ENCODE data around the gene SOD2.
"Not testable (repeated sequence)": the region's sequence is repeated elsewhere in the genome, so short reads cannot be mapped to it uniquely, and the experiment has no call there.

Gene SOD2

GRCh38 chr6:159726255-159726917 lies 33.3 kb upstream of the SOD2 start:
- Histone ChIP-seq H3K27ac (ENCODE audit: low read depth, low read length) (peak overlapping the region; percentile 100), H3K36me3 (ENCODE audit: control insufficient read depth, insufficient read depth, low read length) (peaks cover 2% of the 10 kb centered on the region), H3K27me3 (ENCODE audit: control insufficient read depth, insufficient read depth, low read length) (no peaks in the 10 kb centered on the region), H3K4me3 (ENCODE audit: low read length) (peak overlapping the region; percentile 92), H3K4me1 (ENCODE audit: control insufficient read depth, insufficient read depth, low read length) (peaks cover 15% of the 10 kb centered on the region), H3K9ac (ENCODE audit: low read length) (peak overlapping the region; percentile 86)

- not testable (repeated sequence) for H3K4me3 ChIP-seq (ENCODE audit: low read length); H3K27me3 ChIP-seq (ENCODE audit: control insufficient read depth, insufficient read depth, low read length); H3K27ac ChIP-seq (ENCODE audit: low read depth, low read length); H3K9ac ChIP-seq (ENCODE audit: low read length); H3K36me3 ChIP-seq (ENCODE audit: control insufficient read depth, insufficient read depth, low read length)
- H3K4me1 ChIP-seq (ENCODE audit: control insufficient read depth, insufficient read depth, low read length) = peaks cover 15% of the 10 kb centered on the region
Measured at GRCh38 chr6:159725208-159725607, 32.2 kb upstream of the SOD2 start.

- Histone ChIP-seq H3K27me3 (ENCODE audit: control insufficient read depth, insufficient read depth, low read length) (no peaks in the 10 kb centered on the region), H3K9ac (ENCODE audit: low read length) (no peak overlapping the region), H3K27ac (ENCODE audit: low read depth, low read length) (no peak overlapping the region), H3K36me3 (ENCODE audit: control insufficient read depth, insufficient read depth, low read length) (peaks cover 2% of the 10 kb centered on the region), H3K4me1 (ENCODE audit: control insufficient read depth, insufficient read depth, low read length) (peaks cover 14% of the 10 kb centered on the region), H3K4me3 (ENCODE audit: low read length) (no peak overlapping the region)
Measured at GRCh38 chr6:159724778-159725177, 31.7 kb upstream of the SOD2 start.

GRCh38 chr6:159723259-159723658 lies 30.2 kb upstream of the SOD2 start:
- Histone ChIP-seq H3K4me1 (ENCODE audit: control insufficient read depth, insufficient read depth, low read length) (peaks cover 7% of the 10 kb centered on the region), H3K4me3 (ENCODE audit: low read length) (no peak overlapping the region), H3K9ac (ENCODE audit: low read length) (no peak overlapping the region), H3K36me3 (ENCODE audit: control insufficient read depth, insufficient read depth, low read length) (peaks cover 2% of the 10 kb centered on the region), H3K27me3 (ENCODE audit: control insufficient read depth, insufficient read depth, low read length) (no peaks in the 10 kb centered on the region), H3K27ac (ENCODE audit: low read depth, low read length) (no peak overlapping the region)

- H3K4me1 ChIP-seq (ENCODE audit: control insufficient read depth, insufficient read depth, low read length) = peaks cover 7% of the 10 kb centered on the region
- H3K4me3 ChIP-seq (ENCODE audit: low read length) = no peak overlapping the region
- no peaks in the 10 kb centered on the region for H3K27me3 ChIP-seq (ENCODE audit: control insufficient read depth, insufficient read depth, low read length)
- H3K9ac ChIP-seq (ENCODE audit: low read length) = no peak overlapping the region
- H3K36me3 ChIP-seq (ENCODE audit: control insufficient read depth, insufficient read depth, low read length) = peaks cover under 1% of the 10 kb centered on the region
- H3K27ac ChIP-seq (ENCODE audit: low read depth, low read length) = no peak overlapping the region
Measured at GRCh38 chr6:159722655-159723054, 29.6 kb upstream of the SOD2 start.

- not testable (repeated sequence) for H3K9ac ChIP-seq (ENCODE audit: low read length); H3K27me3 ChIP-seq (ENCODE audit: control insufficient read depth, insufficient read depth, low read length); H3K4me3 ChIP-seq (ENCODE audit: low read length); H3K27ac ChIP-seq (ENCODE audit: low read depth, low read length); H3K36me3 ChIP-seq (ENCODE audit: control insufficient read depth, insufficient read depth, low read length); H3K4me1 ChIP-seq (ENCODE audit: control insufficient read depth, insufficient read depth, low read length)
Measured at GRCh38 chr6:159721981-159722380, 28.9 kb upstream of the SOD2 start.

GRCh38 chr6:159720708-159721107 lies 27.7 kb upstream of the SOD2 start:
- H3K27me3 ChIP-seq (ENCODE audit: control insufficient read depth, insufficient read depth, low read length) = no peaks in the 10 kb centered on the region
- H3K27ac ChIP-seq (ENCODE audit: low read depth, low read length) = no peak overlapping the region
- no peaks in the 10 kb centered on the region for H3K36me3 ChIP-seq (ENCODE audit: control insufficient read depth, insufficient read depth, low read length)
- no peak overlapping the region for H3K4me3 ChIP-seq (ENCODE audit: low read length)
- no peak overlapping the region for H3K9ac ChIP-seq (ENCODE audit: low read length)
- H3K4me1 ChIP-seq (ENCODE audit: control insufficient read depth, insufficient read depth, low read length) = peaks cover 9% of the 10 kb centered on the region

- no peak overlapping the region for H3K4me3 ChIP-seq (ENCODE audit: low read length)
- H3K27me3 ChIP-seq (ENCODE audit: control insufficient read depth, insufficient read depth, low read length) = no peaks in the 10 kb centered on the region
- H3K27ac ChIP-seq (ENCODE audit: low read depth, low read length) = no peak overlapping the region
- H3K9ac ChIP-seq (ENCODE audit: low read length) = no peak overlapping the region
- peaks cover 9% of the 10 kb centered on the region for H3K4me1 ChIP-seq (ENCODE audit: control insufficient read depth, insufficient read depth, low read length)
- no peaks in the 10 kb centered on the region for H3K36me3 ChIP-seq (ENCODE audit: control insufficient read depth, insufficient read depth, low read length)
Measured at GRCh38 chr6:159719287-159719686, 26.2 kb upstream of the SOD2 start.

- Histone ChIP-seq H3K27ac (ENCODE audit: low read depth, low read length) (no peak overlapping the region), H3K4me1 (ENCODE audit: control insufficient read depth, insufficient read depth, low read length) (peaks cover 9% of the 10 kb centered on the region), H3K36me3 (ENCODE audit: control insufficient read depth, insufficient read depth, low read length) (no peaks in the 10 kb centered on the region), H3K4me3 (ENCODE audit: low read length) (no peak overlapping the region), H3K9ac (ENCODE audit: low read length) (no peak overlapping the region), H3K27me3 (ENCODE audit: control insufficient read depth, insufficient read depth, low read length) (no peaks in the 10 kb centered on the region)
Measured at GRCh38 chr6:159718634-159719033, 25.6 kb upstream of the SOD2 start.

GRCh38 chr6:159716247-159717096 lies 23.4 kb upstream of the SOD2 start:
- Histone ChIP-seq H3K27ac (ENCODE audit: low read depth, low read length) (peak overlapping the region; percentile 84), H3K4me3 (ENCODE audit: low read length) (no peak overlapping the region), H3K4me1 (ENCODE audit: control insufficient read depth, insufficient read depth, low read length) (peaks cover 9% of the 10 kb centered on the region)

GRCh38 chr6:159715605-159716004 lies 22.6 kb upstream of the SOD2 start:
- Histone ChIP-seq H3K27ac (ENCODE audit: low read depth, low read length) (peak overlapping the region; percentile 84), H3K4me3 (ENCODE audit: low read length) (no peak overlapping the region), H3K27me3 (ENCODE audit: control insufficient read depth, insufficient read depth, low read length) (no peaks in the 10 kb centered on the region), H3K9ac (ENCODE audit: low read length) (no peak overlapping the region), H3K4me1 (ENCODE audit: control insufficient read depth, insufficient read depth, low read length) (peaks cover 9% of the 10 kb centered on the region), H3K36me3 (ENCODE audit: control insufficient read depth, insufficient read depth, low read length) (no peaks in the 10 kb centered on the region)

More at GRCh38 chr6:159716247-159717096, 23.4 kb upstream of the SOD2 start:
- Histone ChIP-seq H3K9ac (ENCODE audit: low read length) (no peak overlapping the region), H3K36me3 (ENCODE audit: control insufficient read depth, insufficient read depth, low read length) (no peaks in the 10 kb centered on the region), H3K27me3 (ENCODE audit: control insufficient read depth, insufficient read depth, low read length) (no peaks in the 10 kb centered on the region)

- Histone ChIP-seq H3K9ac (ENCODE audit: low read length) (no peak overlapping the region), H3K27me3 (ENCODE audit: control insufficient read depth, insufficient read depth, low read length) (no peaks in the 10 kb centered on the region), H3K4me1 (ENCODE audit: control insufficient read depth, insufficient read depth, low read length) (peaks cover 9% of the 10 kb centered on the region), H3K4me3 (ENCODE audit: low read length) (no peak overlapping the region), H3K27ac (ENCODE audit: low read depth, low read length) (no peak overlapping the region), H3K36me3 (ENCODE audit: control insufficient read depth, insufficient read depth, low read length) (no peaks in the 10 kb centered on the region)
Measured at GRCh38 chr6:159715166-159715565, 22.1 kb upstream of the SOD2 start.

GRCh38 chr6:159714404-159714803 lies 21.4 kb upstream of the SOD2 start:
- Histone ChIP-seq H3K4me1 (ENCODE audit: control insufficient read depth, insufficient read depth, low read length) (peaks cover 9% of the 10 kb centered on the region), H3K9ac (ENCODE audit: low read length) (no peak overlapping the region), H3K4me3 (ENCODE audit: low read length) (no peak overlapping the region), H3K27me3 (ENCODE audit: control insufficient read depth, insufficient read depth, low read length) (no peaks in the 10 kb centered on the region), H3K27ac (ENCODE audit: low read depth, low read length) (no peak overlapping the region), H3K36me3 (ENCODE audit: control insufficient read depth, insufficient read depth, low read length) (no peaks in the 10 kb centered on the region)
